IPS-18c (cell line): ENCODE results near the gene SDK1.

ENCODE experiments used
- H3K4me3 ChIP-seq: 2 replicates; pipeline ENCODE4 v1.7.0; 2013; ENCODE audit warnings: low read depth, mild to moderate bottlenecking, low read length, moderate library complexity; ENCODE audit not compliant: insufficient read depth
- H3K9me3 ChIP-seq: one replicate; pipeline ENCODE4 v1.6.1; 2013; ENCODE audit warnings: mild to moderate bottlenecking, low read length, moderate library complexity; ENCODE audit not compliant: control insufficient read depth, insufficient read depth

SDK1 gene

GRCh38 chr7:4010061-4010605 is 709.1 kb downstream of the SDK1 start:
- H3K9me3 ChIP-seq: no peaks in the 10 kb centered on the region

GRCh38 chr7:4010923-4011656 is 710.0 kb downstream of the SDK1 start:
- H3K9me3 ChIP-seq: no peaks in the 10 kb centered on the region
- H3K4me3 ChIP-seq: no peak overlapping the region

More at GRCh38 chr7:4010061-4010605, 709.1 kb downstream of the SDK1 start:
- no peak overlapping the region for H3K4me3 ChIP-seq

- peaks cover 2% of the 10 kb centered on the region for H3K9me3 ChIP-seq
- H3K4me3 ChIP-seq: no peak overlapping the region
These were observed 712.7 kb downstream of the SDK1 start for GRCh38 chr7:4013793-4014192.

- Histone ChIP-seq H3K9me3 (peaks cover 4% of the 10 kb centered on the region), H3K4me3 (no peak overlapping the region)
These were observed 713.4 kb downstream of the SDK1 start for GRCh38 chr7:4014346-4015050.

DNA sequence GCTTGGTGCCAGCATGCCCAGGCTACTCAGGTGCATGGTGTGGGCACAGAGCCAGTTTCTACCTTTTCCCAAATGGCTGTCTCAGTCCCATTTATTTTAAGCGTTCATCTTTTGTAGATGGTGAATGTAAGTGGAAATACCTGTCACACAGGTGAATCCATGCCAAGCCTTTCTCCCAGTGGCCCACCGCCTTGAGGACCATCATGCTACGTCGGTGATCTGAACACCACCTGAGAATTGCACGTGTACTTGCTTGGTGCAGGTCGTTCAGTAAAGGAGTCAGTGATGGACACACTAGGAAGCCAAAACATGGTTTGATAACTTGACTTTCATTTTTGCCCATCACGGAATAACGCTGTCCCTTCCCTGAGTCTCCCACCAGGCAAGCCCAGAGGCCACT is 714.3 kb downstream of the SDK1 start:
- Histone ChIP-seq H3K4me3 (no peak overlapping the region), H3K9me3 (peaks cover 4% of the 10 kb centered on the region)

DNA sequence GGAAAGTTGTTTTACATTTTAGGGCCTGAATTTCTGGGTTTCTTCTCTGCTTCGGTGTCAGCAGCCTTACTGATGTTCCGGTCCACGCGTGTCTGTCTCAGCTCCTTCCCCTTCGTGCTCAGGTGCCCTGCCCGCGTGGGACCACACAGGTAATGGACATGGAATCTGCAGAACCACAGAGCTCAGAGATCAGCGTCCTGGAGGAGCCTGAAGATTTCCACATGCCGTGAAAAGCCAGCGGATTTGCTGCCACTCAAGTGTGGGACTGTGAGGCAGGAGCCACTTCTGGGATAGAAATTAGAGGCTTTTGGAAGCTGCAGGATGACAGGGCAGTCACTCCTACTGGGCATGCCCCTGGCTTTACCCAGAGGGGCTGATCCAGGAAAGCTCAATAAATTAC is 714.9 kb downstream of the SDK1 start:
- H3K4me3 ChIP-seq: no peak overlapping the region
- peaks cover 4% of the 10 kb centered on the region for H3K9me3 ChIP-seq

GRCh38 chr7:4017081-4017480 is 716.0 kb downstream of the SDK1 start:
- peaks cover 4% of the 10 kb centered on the region for H3K9me3 ChIP-seq
- H3K4me3 ChIP-seq: no peak overlapping the region

- Histone ChIP-seq H3K9me3 (peaks cover 4% of the 10 kb centered on the region), H3K4me3 (no peak overlapping the region)
These were observed 716.7 kb downstream of the SDK1 start for GRCh38 chr7:4017785-4018184.

DNA sequence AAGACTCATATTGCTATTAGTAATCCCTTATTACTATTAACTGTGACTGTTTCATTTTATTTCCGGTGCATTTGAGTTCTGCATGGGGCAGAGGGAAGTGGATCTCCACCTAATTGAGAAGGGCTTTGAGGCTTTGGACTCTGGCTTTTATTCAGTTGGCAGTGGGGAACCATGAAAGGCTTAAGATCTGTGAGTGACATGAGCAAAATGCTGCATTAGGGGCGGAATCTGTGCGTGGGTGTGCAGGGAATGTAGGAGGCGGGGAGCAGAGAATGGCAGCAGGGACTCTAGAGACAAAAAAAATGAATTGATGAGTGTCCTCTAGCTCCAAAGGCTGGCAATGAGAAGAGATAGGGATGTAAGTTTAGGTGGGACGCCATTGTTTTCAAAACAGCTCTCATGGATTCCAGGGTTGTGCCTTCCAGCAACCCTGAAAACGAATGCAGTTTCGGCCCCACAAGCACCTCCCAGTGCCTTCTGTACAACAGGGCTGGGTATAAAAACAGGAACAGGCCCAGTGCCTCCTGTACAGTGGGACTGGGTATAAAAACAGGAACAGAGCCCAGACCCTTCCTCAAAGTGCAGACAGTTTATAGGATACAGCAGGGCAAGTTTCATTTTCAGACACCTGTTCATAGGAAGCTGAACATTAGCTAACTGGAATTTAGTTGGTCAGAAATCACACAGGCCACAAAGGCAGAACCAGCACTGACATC is 717.7 kb downstream of the SDK1 start:
- Histone ChIP-seq H3K4me3 (no peak overlapping the region), H3K9me3 (peaks cover 4% of the 10 kb centered on the region)

- peaks cover 4% of the 10 kb centered on the region for H3K9me3 ChIP-seq
- H3K4me3 ChIP-seq: no peak overlapping the region
These were observed 719.0 kb downstream of the SDK1 start for GRCh38 chr7:4020086-4020485.

DNA sequence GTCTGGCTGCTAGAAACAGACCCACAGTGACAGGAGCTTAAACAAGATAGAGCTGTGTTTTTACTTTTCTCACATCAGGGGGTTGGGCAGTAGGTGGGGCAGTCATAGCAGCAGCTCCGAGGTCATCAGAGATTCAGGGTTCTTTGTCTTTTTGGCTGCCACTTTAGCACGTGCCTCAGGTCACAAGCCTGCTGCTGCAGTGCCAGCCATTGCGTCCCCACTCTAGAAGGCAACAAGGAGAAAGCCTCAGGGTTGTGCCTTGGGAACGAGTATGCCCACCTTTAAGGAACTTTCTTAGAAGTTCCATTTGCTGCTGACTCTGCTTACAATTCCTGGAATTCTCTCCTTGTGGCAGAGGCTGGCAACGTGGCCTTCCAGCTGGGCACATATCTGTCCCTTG is 720.4 kb downstream of the SDK1 start:
- Histone ChIP-seq H3K4me3 (no peak overlapping the region), H3K9me3 (peaks cover 4% of the 10 kb centered on the region)

- H3K4me3 ChIP-seq: no peak overlapping the region
- H3K9me3 ChIP-seq: peaks cover 4% of the 10 kb centered on the region
These were observed 721.2 kb downstream of the SDK1 start for GRCh38 chr7:4022265-4022664.

DNA sequence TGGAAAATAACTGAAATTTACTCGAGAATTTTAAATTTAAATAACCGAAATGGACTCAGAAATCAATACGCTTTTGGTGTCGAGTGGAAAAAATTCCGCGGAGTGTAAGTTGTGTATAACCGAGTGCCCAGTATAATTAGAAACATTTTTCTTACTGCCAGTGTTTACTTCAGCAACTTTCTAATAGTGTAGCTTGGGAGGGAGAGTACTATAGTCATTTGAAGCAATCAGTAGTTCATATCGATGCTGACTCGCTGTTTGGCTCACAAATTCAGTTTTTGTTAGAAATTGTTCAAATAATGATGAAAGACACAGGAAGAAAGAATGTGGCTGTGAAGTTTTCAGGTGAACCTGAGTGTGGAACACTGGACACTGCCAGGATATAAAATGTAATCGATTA is 722.5 kb downstream of the SDK1 start:
- peaks cover 4% of the 10 kb centered on the region for H3K9me3 ChIP-seq

GRCh38 chr7:4024133-4024532 is 723.1 kb downstream of the SDK1 start:
- H3K4me3 ChIP-seq: no peak overlapping the region
- H3K9me3 ChIP-seq: no peaks in the 10 kb centered on the region

More for the DNA sequence above, 722.5 kb downstream of the SDK1 start:
- no peak overlapping the region for H3K4me3 ChIP-seq

DNA sequence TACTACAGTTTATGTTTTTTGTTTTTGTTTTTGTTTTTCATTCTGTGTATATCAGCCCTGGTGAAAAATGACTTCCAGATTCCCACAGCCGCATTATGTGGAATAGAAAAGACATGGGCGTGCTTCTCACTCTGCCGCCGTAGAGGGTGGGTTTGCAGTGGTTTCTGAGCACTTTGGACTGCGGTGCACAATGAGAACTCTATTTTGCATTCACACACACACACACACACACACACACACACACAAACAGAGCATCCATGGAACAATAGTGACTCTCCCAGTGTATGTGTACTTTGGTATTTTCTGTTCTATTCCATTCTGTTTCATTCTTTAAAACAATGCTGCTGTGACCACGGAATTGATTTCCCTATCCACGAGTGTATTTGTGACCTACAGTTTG is 723.8 kb downstream of the SDK1 start:
- Histone ChIP-seq H3K9me3 (no peaks in the 10 kb centered on the region), H3K4me3 (no peak overlapping the region)

- Histone ChIP-seq H3K9me3 (no peaks in the 10 kb centered on the region), H3K4me3 (no peak overlapping the region)
These were observed 724.2 kb downstream of the SDK1 start for GRCh38 chr7:4025210-4025609.

DNA sequence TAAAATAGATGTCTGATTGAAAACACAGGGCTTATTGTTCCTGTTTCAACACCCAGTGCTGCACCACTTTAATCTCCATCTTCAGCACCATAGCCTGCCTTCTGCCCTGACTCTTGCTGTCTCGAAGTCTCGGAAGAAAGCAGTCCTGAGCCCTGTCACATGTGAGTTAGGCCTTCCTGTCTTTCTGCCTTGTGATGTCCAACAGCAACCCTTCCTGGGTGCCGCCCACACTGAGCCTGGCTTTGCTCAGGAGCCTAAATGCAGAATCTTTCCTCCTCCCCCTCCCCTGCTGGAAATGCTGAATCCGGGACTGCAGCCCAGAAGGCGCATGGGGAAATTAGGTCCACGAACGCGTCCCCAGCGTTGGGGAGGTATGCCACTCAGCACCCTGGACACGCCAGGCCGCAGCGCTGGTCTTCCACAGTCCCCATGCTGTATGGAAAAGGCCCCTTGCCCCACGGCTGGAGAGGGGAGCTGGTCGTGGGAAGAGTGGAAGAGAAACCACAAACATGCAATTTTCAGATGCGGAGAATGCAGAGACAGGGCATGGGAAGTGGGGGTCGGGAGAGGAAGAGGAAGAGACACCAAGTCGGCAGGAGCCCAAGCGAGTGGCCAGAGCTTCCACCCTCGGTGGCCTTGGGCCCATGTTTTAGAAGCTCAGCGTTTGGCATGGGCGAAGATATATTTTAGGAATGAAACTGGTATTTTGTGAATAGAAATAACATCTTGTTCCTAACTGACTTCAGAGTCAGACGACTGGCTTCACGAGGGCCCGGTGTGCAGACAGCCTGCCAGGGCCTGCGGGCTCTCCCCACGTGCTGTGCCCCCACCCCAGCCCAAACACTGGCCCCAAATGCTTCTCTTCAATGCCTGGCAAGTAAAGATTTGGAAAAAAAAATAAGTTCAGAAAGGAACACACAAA is 724.9 kb downstream of the SDK1 start:
- no peaks in the 10 kb centered on the region for H3K9me3 ChIP-seq
- H3K4me3 ChIP-seq: no peak overlapping the region
